Measurements from ENCODE around the gene FBN2.

FBN2 gene

DNA sequence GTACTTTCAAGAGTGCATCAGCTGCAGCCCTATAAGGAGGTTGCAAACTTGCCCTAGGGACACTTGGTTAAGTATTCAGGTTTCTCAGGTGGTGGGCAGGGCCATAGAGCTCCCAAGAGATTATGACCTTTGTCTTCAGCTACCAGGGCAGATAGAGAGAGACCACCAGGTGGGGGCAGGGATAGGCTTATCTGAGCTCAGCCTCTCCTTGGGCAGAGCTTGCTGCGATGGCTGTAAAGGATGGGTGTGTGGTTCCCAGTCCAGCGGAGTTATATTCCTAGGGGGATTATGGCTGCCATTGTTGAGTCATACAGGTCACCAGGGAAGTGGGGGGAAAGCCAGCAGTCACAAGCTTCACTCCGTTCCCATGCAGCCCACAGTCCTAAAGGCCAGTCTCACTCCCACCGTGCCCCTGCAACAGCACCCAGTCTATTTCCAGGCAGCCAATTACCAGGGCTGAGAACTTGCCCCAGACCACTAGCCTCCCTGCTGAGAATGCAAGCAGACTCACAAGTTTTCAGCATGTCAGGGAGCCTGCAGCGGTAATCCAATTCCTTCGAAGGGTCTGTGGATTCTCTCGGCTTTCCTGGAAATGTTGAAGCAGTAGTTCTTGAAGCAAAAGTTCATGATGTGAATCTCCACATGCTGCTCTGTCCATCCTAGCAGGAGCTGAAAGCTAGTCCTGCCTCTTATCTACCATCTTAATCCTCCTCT, 303.0 kb downstream of the FBN2 start:
- Histone ChIP-seq H3K4me1 (ENCODE audit: control insufficient read depth in 2 of 2, insufficient read depth in 2 of 2, low read length in 2 of 2) (no peaks in the 10 kb centered on the region), H3K27me3 (ENCODE audit: control insufficient read depth in 2 of 2, insufficient read depth in 2 of 2, low read length in 2 of 2) (no peaks in the 10 kb centered on the region), H3K4me3 (ENCODE audit: low read length in 2 of 2) (no peak overlapping the region), H3K27ac (ENCODE audit: low read depth in 2 of 2, low read length in 2 of 2) (no peak overlapping the region), H3K9me3 (ENCODE audit: control insufficient read depth in 2 of 2, low read length in 2 of 2) (no peaks in the 10 kb centered on the region), H3K36me3 (ENCODE audit: control insufficient read depth in 2 of 2, insufficient read depth in 2 of 2, low read length in 2 of 2) (no peaks in the 10 kb centered on the region), H3K9ac (ENCODE audit: low read depth in 1 of 2, low read length in 2 of 2) (no peak overlapping the region)

DNA sequence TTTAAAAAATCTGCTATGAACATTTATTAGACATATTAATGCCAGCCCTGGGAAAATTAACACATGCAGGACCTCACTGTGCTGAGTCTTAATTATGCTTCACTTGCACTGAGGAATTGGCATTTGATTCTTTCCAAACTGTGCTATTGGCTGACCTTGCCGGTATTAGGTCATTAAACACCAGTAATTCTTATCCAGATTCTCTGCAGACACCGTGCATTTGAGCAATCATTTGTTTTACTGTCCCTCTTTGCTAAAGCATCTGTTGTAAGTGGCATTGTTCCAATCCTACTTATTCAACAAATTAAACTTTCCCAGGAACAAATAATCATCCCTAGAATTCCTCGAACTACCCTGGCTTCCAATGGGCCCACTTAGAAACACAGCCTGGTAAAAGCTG, 309.5 kb downstream of the FBN2 start:
- no peak overlapping the region for H3K4me3 ChIP-seq (ENCODE audit: low read length in 2 of 2)
- H3K9me3 ChIP-seq (ENCODE audit: control insufficient read depth in 2 of 2, low read length in 2 of 2) = no peaks in the 10 kb centered on the region
- H3K36me3 ChIP-seq (ENCODE audit: control insufficient read depth in 2 of 2, insufficient read depth in 2 of 2, low read length in 2 of 2) = no peaks in the 10 kb centered on the region
- H3K27ac ChIP-seq (ENCODE audit: low read depth in 2 of 2, low read length in 2 of 2) = no peak overlapping the region
- no peaks in the 10 kb centered on the region for H3K27me3 ChIP-seq (ENCODE audit: control insufficient read depth in 2 of 2, insufficient read depth in 2 of 2, low read length in 2 of 2)
- H3K4me1 ChIP-seq (ENCODE audit: control insufficient read depth in 2 of 2, insufficient read depth in 2 of 2, low read length in 2 of 2) = no peaks in the 10 kb centered on the region
- no peak overlapping the region for H3K9ac ChIP-seq (ENCODE audit: low read depth in 1 of 2, low read length in 2 of 2)

DNA sequence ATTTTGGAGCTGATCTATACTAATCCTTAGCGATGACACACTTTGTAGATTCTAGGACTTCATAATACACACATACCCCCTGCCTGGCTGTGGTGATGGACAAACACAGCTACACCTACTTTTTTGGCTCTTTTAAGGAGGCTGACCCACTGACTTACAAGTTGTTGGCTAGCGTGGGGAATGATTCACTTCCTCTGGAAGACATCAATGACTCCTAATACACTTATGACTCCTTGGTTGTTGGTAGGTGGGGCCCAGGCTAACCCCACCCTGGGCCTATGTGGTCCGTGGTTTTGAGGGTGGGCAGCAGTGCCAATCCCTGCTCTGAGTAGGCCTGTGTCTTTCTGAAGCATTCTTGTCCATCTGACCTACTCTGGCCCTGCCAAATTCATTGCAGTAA, 310.0 kb downstream of the FBN2 start:
- H3K4me3 ChIP-seq (ENCODE audit: low read length in 2 of 2) = no peak overlapping the region
- no peaks in the 10 kb centered on the region for H3K9me3 ChIP-seq (ENCODE audit: control insufficient read depth in 2 of 2, low read length in 2 of 2)
- H3K27me3 ChIP-seq (ENCODE audit: control insufficient read depth in 2 of 2, insufficient read depth in 2 of 2, low read length in 2 of 2) = no peaks in the 10 kb centered on the region
- no peaks in the 10 kb centered on the region for H3K36me3 ChIP-seq (ENCODE audit: control insufficient read depth in 2 of 2, insufficient read depth in 2 of 2, low read length in 2 of 2)
- H3K9ac ChIP-seq (ENCODE audit: low read depth in 1 of 2, low read length in 2 of 2) = no peak overlapping the region
- H3K27ac ChIP-seq (ENCODE audit: low read depth in 2 of 2, low read length in 2 of 2) = no peak overlapping the region
- no peaks in the 10 kb centered on the region for H3K4me1 ChIP-seq (ENCODE audit: control insufficient read depth in 2 of 2, insufficient read depth in 2 of 2, low read length in 2 of 2)

- no peaks in the 10 kb centered on the region for H3K9me3 ChIP-seq (ENCODE audit: control insufficient read depth in 2 of 2, low read length in 2 of 2)
- H3K9ac ChIP-seq (ENCODE audit: low read depth in 1 of 2, low read length in 2 of 2) = no peak overlapping the region
- no peaks in the 10 kb centered on the region for H3K36me3 ChIP-seq (ENCODE audit: control insufficient read depth in 2 of 2, insufficient read depth in 2 of 2, low read length in 2 of 2)
- no peak overlapping the region for H3K4me3 ChIP-seq (ENCODE audit: low read length in 2 of 2)
- no peaks in the 10 kb centered on the region for H3K4me1 ChIP-seq (ENCODE audit: control insufficient read depth in 2 of 2, insufficient read depth in 2 of 2, low read length in 2 of 2)
- H3K27me3 ChIP-seq (ENCODE audit: control insufficient read depth in 2 of 2, insufficient read depth in 2 of 2, low read length in 2 of 2) = no peaks in the 10 kb centered on the region
- H3K27ac ChIP-seq (ENCODE audit: low read depth in 2 of 2, low read length in 2 of 2) = no peak overlapping the region
These were observed 312.6 kb downstream of the FBN2 start for GRCh38 chr5:128225245-128226030.

DNA sequence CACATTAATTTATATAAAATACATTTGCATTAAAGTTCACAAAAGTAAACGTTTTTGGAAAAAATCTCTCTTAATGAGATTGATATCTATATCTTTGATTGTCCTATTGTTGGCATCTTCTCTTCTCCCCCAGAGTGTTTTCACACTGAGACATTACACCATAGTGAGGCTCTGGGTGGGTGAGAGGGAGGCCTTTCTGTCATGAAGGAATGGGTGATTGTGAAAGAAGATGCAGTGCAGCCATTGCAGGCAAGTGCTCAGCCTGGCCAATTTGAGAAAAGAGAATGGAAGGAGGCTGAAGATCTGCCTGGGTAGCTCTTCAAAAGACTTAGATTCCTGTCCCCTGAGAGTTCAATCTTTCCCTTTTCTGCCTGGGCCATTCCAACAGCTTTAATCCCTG, 313.7 kb downstream of the FBN2 start:
- H3K27me3 ChIP-seq (ENCODE audit: control insufficient read depth in 2 of 2, insufficient read depth in 2 of 2, low read length in 2 of 2) = no peaks in the 10 kb centered on the region
- no peak overlapping the region for H3K4me3 ChIP-seq (ENCODE audit: low read length in 2 of 2)
- H3K4me1 ChIP-seq (ENCODE audit: control insufficient read depth in 2 of 2, insufficient read depth in 2 of 2, low read length in 2 of 2) = no peaks in the 10 kb centered on the region
- H3K9ac ChIP-seq (ENCODE audit: low read depth in 1 of 2, low read length in 2 of 2) = no peak overlapping the region
- no peaks in the 10 kb centered on the region for H3K9me3 ChIP-seq (ENCODE audit: control insufficient read depth in 2 of 2, low read length in 2 of 2)
- no peak overlapping the region for H3K27ac ChIP-seq (ENCODE audit: low read depth in 2 of 2, low read length in 2 of 2)
- H3K36me3 ChIP-seq (ENCODE audit: control insufficient read depth in 2 of 2, insufficient read depth in 2 of 2, low read length in 2 of 2) = no peaks in the 10 kb centered on the region

DNA sequence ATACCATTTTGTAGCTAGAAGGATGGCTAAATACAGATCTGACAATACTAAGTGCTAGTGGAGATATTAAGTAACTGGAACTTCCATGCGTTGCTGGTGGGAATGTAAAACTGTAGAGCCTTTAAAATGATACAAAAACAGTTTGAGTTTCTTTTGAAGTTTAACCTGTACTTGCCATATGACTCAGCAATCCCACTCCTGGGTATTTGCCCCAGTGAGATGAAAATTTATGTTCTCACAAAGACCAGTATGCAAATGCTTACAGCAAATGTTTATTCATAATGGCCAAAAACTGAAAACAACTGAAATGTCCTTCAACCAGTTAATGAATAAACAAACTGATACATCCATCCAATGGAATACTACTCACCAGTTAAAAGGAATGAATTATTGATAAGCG, 317.2 kb downstream of the FBN2 start:
- H3K4me1 ChIP-seq (ENCODE audit: control insufficient read depth in 2 of 2, insufficient read depth in 2 of 2, low read length in 2 of 2) = no peaks in the 10 kb centered on the region
- H3K36me3 ChIP-seq (ENCODE audit: control insufficient read depth in 2 of 2, insufficient read depth in 2 of 2, low read length in 2 of 2) = no peaks in the 10 kb centered on the region
- no peaks in the 10 kb centered on the region for H3K27me3 ChIP-seq (ENCODE audit: control insufficient read depth in 2 of 2, insufficient read depth in 2 of 2, low read length in 2 of 2)
- no peak overlapping the region for H3K4me3 ChIP-seq (ENCODE audit: low read length in 2 of 2)
- no peak overlapping the region for H3K27ac ChIP-seq (ENCODE audit: low read depth in 2 of 2, low read length in 2 of 2)
- no peak overlapping the region for H3K9ac ChIP-seq (ENCODE audit: low read depth in 1 of 2, low read length in 2 of 2)
- H3K9me3 ChIP-seq (ENCODE audit: control insufficient read depth in 2 of 2, low read length in 2 of 2) = no peaks in the 10 kb centered on the region

GRCh38 chr5:128216860-128217531, 321.0 kb downstream of the FBN2 start:
- H3K27ac ChIP-seq (ENCODE audit: low read depth in 2 of 2, low read length in 2 of 2) = no peak overlapping the region
- no peaks in the 10 kb centered on the region for H3K36me3 ChIP-seq (ENCODE audit: control insufficient read depth in 2 of 2, insufficient read depth in 2 of 2, low read length in 2 of 2)

GRCh38 chr5:128216285-128216684, 321.8 kb downstream of the FBN2 start:
- Histone ChIP-seq H3K4me1 (ENCODE audit: control insufficient read depth in 2 of 2, insufficient read depth in 2 of 2, low read length in 2 of 2) (no peaks in the 10 kb centered on the region), H3K27ac (ENCODE audit: low read depth in 2 of 2, low read length in 2 of 2) (no peak overlapping the region), H3K27me3 (ENCODE audit: control insufficient read depth in 2 of 2, insufficient read depth in 2 of 2, low read length in 2 of 2) (no peaks in the 10 kb centered on the region), H3K9ac (ENCODE audit: low read depth in 1 of 2, low read length in 2 of 2) (no peak overlapping the region), H3K36me3 (ENCODE audit: control insufficient read depth in 2 of 2, insufficient read depth in 2 of 2, low read length in 2 of 2) (no peaks in the 10 kb centered on the region), H3K4me3 (ENCODE audit: low read length in 2 of 2) (no peak overlapping the region), H3K9me3 (ENCODE audit: control insufficient read depth in 2 of 2, low read length in 2 of 2) (no peaks in the 10 kb centered on the region)

More at GRCh38 chr5:128216860-128217531, 321.0 kb downstream of the FBN2 start:
- Histone ChIP-seq H3K9ac (ENCODE audit: low read depth in 1 of 2, low read length in 2 of 2) (no peak overlapping the region), H3K9me3 (ENCODE audit: control insufficient read depth in 2 of 2, low read length in 2 of 2) (no peaks in the 10 kb centered on the region), H3K27me3 (ENCODE audit: control insufficient read depth in 2 of 2, insufficient read depth in 2 of 2, low read length in 2 of 2) (no peaks in the 10 kb centered on the region), H3K4me1 (ENCODE audit: control insufficient read depth in 2 of 2, insufficient read depth in 2 of 2, low read length in 2 of 2) (no peaks in the 10 kb centered on the region), H3K4me3 (ENCODE audit: low read length in 2 of 2) (no peak overlapping the region)

- Histone ChIP-seq H3K27ac (ENCODE audit: low read depth in 2 of 2, low read length in 2 of 2) (no peak overlapping the region), H3K4me3 (ENCODE audit: low read length in 2 of 2) (no peak overlapping the region), H3K4me1 (ENCODE audit: control insufficient read depth in 2 of 2, insufficient read depth in 2 of 2, low read length in 2 of 2) (no peaks in the 10 kb centered on the region), H3K9me3 (ENCODE audit: control insufficient read depth in 2 of 2, low read length in 2 of 2) (no peaks in the 10 kb centered on the region), H3K27me3 (ENCODE audit: control insufficient read depth in 2 of 2, insufficient read depth in 2 of 2, low read length in 2 of 2) (no peaks in the 10 kb centered on the region), H3K9ac (ENCODE audit: low read depth in 1 of 2, low read length in 2 of 2) (no peak overlapping the region), H3K36me3 (ENCODE audit: control insufficient read depth in 2 of 2, insufficient read depth in 2 of 2, low read length in 2 of 2) (no peaks in the 10 kb centered on the region)
These were observed 324.2 kb downstream of the FBN2 start for GRCh38 chr5:128213833-128214232.

DNA sequence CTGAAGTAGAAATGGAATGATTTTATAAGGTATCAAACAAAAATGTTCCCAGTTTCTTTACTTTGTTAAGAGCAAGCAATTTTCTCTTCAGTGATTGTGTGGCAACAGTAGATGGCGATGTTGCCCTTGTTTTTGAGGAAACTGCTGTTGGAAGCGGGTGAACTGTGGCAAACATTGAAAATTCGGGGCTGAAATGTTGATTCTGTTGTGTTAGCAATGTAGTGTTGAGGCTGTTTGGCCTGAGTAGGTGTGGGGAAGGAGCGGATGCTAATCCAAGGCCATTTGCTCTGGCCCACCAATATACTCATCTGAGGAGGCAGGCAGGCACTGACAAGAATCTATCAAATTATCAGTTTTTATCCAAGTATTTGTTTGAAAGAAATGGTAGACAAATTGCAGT, 324.7 kb downstream of the FBN2 start:
- no peaks in the 10 kb centered on the region for H3K4me1 ChIP-seq (ENCODE audit: control insufficient read depth in 2 of 2, insufficient read depth in 2 of 2, low read length in 2 of 2)
- H3K36me3 ChIP-seq (ENCODE audit: control insufficient read depth in 2 of 2, insufficient read depth in 2 of 2, low read length in 2 of 2) = no peaks in the 10 kb centered on the region
- H3K27ac ChIP-seq (ENCODE audit: low read depth in 2 of 2, low read length in 2 of 2) = no peak overlapping the region
- H3K9ac ChIP-seq (ENCODE audit: low read depth in 1 of 2, low read length in 2 of 2) = no peak overlapping the region
- no peaks in the 10 kb centered on the region for H3K9me3 ChIP-seq (ENCODE audit: control insufficient read depth in 2 of 2, low read length in 2 of 2)
- no peaks in the 10 kb centered on the region for H3K27me3 ChIP-seq (ENCODE audit: control insufficient read depth in 2 of 2, insufficient read depth in 2 of 2, low read length in 2 of 2)
- no peak overlapping the region for H3K4me3 ChIP-seq (ENCODE audit: low read length in 2 of 2)

Measured in mucosa of rectum (tissue), 2 donors.